HG02870 (cell line): ENCODE results near the gene UQCRH.
"Not testable (repeated sequence)": the region's sequence is repeated elsewhere in the genome, so short reads cannot be mapped to it uniquely, and the experiment has no call there.

ENCODE experiments used
- ATAC-seq: cut with Tn5 transposase; IDR thresholded peaks from one replicate; pipeline ENCODE4 v1.9.1; 2021; ENCODE audit warnings: mild to moderate bottlenecking, moderate library complexity; ENCODE audit not compliant: unreplicated experiment

UQCRH gene

DNA sequence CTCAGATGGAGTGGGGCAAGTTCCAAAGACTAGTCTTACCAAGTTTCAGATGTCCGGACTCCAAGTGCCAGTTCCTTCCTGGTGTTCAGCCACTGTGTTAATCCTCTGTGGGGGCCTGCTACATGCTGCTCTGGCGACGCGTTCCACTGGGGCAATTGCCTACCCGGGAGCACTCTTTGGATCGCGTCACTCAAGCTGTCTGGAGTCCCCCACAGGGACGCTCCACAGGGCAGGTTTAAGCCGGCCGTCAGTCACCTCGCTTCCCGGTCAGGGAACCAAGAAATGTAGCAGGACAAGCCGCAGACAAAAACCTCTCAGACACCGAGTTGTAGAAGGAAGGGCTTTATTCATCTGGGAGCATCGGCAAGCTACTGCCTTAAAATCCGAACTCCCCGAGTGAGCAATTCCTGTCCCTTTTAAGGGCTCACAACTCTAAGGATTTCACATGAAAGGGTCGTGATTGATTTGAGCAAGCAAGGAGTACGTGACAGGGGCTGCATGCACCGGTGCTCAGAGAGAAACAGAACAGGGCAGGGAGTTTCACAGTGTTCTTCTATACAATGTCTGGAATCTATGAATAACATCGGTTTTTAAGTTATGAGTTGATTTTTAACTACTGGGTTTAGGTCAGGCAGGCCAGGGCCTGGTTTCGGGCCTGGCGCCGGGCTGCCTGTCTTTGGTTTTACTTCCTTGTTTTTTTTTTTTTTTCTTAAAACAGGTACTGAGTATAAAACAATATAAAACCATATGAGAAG lies 28.5 kb downstream of the UQCRH start:
- ATAC-seq = not testable (repeated sequence)

- ATAC-seq = peak; percentile 39
Observed at GRCh38 chr1:46333300-46334029, 30.0 kb downstream of the UQCRH start.

DNA sequence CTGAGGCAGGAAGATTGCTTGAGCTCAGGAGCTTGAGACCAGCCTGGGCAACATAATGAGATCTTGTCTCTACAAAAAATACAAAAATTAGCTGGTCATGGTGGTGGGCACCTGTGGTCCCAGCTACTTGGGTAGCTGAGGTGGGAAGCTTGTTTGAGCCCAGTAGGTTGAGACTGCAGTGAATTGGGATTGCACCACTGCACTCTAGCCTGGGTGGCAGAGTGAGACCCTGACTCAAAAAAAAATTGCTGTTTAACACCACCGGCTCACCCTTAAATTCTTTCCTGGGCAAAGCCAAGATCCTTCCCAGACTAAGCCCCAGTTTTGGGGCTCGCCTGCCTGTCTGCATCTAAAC lies 30.5 kb downstream of the UQCRH start:
- ATAC-seq = no peak

GRCh38 chr1:46335081-46335480 lies 31.6 kb downstream of the UQCRH start:
- ATAC-seq = no peak

- ATAC-seq = not testable (repeated sequence)
Observed at GRCh38 chr1:46337409-46337808, 33.9 kb downstream of the UQCRH start.

DNA sequence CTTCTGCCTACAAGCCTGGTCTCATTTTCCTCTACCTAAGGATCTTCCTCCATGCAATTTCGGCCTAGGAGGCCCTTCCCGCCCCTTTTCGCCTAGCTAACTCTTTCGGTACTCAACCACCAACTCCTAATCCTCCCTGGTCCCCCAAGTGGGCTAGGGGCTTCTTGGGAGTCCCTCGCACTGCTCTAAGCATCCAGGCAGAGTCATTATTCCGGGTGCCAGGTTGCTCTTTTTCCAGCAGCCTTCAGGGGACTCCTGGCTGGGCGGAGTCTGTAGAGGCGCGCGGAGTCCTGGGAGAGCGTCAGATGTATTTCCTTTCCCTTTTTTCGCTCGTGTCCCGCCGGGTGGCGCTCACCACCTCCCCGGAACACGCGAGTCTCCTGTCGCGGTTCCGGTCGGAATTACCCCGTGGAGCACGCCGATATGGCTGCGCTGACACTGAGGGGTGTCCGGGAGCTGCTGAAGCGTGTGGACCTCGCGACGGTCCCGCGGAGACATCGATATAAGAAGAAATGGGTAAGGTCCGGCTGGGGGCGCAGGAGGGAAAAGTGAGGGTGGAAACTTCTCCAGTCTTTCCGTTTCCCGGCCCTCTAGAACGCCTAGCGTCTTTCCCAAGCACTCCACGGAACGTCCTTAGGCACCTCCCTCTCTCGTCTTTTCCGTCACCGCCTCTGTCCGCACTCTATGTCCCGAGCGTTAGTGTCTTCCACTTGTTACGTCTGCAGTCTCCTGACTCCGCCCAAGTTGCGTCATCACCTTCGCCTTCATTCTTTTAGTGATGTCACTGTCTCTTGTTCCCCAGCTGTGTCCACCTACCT lies 37.1 kb downstream of the UQCRH start, which contains the start of gene NSUN4:
TSS of gene NSUN4 (plus strand) at position 404 of the 818 bp plus-strand sequence. CDS start at position 424, 20 bp downstream.
- ATAC-seq = peak; percentile 75

GRCh38 chr1:46341222-46342083 lies 38.0 kb downstream of the UQCRH start:
- no peak for ATAC-seq

GRCh38 chr1:46342084-46342656 lies 38.7 kb downstream of the UQCRH start:
- no peak for ATAC-seq

DNA sequence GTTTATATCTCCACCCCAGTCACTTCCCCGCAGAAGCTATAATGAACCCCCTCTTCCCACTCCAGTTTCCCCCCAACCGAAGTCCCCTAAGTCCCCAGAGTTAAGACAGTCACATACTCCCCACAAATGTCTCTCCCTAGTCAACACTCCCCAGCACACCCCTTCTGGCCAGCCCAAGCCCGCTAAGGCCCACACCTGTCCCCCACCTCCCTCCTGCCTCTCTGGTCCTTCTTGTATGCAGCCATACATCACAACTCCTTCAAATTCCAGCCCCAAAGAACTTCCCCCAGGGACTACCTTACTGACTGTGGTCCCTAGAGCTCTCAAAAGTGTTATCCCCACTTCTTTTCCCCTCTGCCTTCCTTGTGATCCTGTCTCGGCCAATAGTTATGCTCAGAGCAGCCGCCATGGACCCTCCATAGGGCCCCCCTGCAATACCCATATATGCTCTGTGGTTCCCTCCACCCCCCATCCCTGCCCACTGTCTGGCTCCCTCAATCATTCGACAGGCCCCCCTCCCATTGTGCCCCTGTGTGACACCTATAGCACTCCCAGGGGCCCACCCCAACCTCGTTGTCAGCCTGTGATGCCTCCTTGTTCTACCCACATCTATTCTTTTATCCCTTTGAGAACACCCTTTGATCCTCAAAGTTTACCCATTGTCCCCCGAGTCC lies 39.3 kb downstream of the UQCRH start:
- no peak for ATAC-seq

DNA sequence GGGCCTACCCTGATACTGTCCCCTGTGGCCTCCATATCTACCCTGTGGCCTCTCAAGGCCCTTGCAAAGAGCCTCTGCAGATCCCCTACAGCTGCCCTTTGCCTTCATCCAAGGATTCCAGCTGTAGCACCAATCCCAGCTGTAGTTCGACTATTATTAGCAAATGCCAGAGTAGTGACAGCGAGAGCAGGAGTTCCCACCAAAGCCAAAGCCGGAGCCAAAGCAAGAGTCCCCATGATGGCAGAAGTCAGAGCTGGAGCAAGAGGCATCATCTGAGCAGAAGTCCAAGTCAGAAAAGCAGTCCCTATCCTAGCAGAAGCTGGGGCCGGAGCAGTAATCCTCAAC lies 39.8 kb downstream of the UQCRH start:
- ATAC-seq = no peak

DNA sequence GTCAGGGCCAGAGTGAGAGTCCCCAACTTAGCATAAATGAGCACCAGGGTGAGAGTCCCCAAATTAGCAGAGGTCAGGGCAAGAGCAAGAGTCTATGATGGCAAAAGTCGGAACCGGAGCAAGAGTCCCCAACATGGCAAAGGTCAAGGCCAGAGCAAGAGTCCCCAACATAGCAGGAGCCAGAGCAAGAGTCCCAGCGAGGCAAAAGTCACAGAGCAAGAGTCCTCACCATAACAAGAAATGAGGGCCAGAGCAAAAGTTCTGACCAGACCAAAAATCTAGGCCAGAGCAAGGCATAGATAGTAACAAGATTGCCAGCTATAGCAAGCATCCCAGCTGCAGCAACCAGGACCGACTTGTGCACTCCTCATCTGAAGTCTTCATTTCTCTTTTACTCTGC lies 40.2 kb downstream of the UQCRH start:
- ATAC-seq = no peak

DNA sequence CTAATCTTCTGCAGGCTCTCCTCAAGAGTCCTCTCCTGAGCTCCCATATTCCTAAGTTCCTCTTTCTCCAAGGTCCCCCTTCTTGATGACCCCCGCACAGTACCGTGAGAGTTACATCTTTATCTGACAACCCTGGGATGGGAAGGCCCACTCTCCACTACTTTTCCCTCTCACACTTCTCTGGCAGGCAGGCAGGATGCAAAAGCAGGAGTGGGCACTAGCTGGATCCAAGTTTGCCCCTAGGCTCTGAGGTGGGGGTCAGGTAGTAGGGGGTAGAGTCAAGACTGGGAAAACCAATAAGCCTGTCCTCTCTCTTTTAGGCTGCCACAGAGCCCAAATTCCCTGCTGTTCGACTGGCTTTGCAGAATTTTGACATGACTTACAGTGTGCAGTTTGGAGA lies 41.0 kb downstream of the UQCRH start:
- no peak for ATAC-seq

- ATAC-seq = no peak
Observed at GRCh38 chr1:46345281-46345680, 41.8 kb downstream of the UQCRH start.

DNA sequence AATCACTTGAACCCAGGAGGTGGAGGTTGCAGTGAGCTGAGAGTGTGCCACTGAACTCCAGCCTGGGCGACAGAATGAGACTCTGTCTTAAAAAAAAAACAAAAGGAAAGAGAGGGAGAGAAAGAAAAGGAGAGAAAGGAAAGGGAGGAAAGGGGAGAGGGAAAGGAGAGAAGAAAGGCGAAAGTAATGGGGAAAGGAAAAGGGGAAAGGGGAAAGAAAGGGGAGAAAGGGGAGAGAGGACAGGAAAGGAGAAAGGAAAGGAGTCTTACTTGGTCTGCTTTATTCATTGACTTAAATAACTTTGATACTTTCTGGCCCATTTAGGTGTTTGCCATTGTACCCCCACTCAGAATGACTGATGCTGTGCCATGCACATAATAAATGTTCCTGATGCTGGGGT lies 48.9 kb downstream of the UQCRH start:
- ATAC-seq = no peak

DNA sequence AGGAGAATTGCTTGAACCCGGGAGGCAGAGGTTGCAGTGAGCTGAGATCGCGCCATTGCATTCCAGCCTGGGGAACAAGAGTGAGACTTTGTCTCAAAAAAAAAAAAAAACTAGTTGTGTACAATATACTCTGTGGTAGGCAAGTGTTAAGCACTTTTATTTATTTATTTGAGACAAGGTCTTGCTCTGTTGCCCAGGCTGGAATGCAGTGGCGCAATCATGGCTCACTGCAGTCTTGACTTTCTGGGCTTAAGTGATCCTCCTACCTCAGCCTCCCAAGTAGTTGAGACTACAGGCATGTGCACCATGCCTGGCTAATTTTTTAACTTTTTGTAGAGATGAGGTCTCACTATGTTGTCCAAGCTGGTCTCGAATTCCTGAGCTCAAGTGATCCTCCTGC lies 52.4 kb downstream of the UQCRH start:
- not testable (repeated sequence) for ATAC-seq

GRCh38 chr1:46362158-46362557 lies 58.7 kb downstream of the UQCRH start:
- ATAC-seq = no peak

- ATAC-seq = no peak
Observed at GRCh38 chr1:46363121-46363520, 59.6 kb downstream of the UQCRH start.

GRCh38 chr1:46364612-46365011 lies 61.1 kb downstream of the UQCRH start:
- no peak for ATAC-seq

- ATAC-seq = not testable (repeated sequence)
Observed at GRCh38 chr1:46365796-46366195, 62.3 kb downstream of the UQCRH start.
